NCI-H524 (cell line): Measurements from ENCODE around the gene KNCN.

ENCODE experiments used
- DNase-seq, 2 experiments: peaks; one replicate each; lab custom pipeline; 2025; lab: John Stamatoyannopoulos, UW

The KNCN gene

DNA sequence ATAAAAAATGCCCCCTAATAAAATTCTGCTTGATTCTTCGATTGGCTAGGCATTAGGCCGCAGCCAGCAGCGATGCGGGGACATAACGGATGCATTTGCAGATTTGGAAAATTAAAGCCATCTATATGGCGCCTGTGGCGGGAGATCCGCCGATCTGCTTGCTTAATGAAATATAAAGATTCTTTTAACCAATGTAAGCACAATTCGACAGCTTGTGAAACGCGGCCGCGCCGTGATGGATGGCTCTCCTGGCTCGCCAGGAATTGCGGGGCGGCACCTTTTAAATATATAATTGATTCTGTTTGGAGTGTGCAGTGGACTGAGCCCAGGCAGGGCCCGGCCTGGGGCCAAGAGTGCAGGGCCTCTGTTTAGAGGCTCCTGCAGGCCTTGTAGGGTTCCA, 53.8 kb downstream of the KNCN start:
- DNase-seq: no peak

DNA sequence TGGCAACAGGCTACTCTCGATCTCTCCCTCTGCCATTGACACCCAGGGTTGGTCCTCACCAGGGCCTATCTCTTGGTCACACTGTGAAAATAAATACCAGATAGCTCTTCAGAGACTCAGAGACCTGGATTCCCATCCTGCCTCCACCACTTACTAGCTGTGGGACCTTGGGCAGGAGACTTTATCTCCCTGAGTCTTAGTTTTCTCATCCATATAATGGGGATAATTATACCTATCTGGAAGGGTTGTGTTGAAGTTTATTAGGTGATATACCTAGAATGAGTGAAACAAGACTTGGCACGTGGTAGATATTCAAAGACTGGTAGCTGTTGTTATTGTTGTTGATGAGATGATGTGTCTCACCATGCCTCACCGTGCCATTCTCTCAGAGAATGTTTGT, 54.4 kb downstream of the KNCN start:
- no peak for DNase-seq

DNA sequence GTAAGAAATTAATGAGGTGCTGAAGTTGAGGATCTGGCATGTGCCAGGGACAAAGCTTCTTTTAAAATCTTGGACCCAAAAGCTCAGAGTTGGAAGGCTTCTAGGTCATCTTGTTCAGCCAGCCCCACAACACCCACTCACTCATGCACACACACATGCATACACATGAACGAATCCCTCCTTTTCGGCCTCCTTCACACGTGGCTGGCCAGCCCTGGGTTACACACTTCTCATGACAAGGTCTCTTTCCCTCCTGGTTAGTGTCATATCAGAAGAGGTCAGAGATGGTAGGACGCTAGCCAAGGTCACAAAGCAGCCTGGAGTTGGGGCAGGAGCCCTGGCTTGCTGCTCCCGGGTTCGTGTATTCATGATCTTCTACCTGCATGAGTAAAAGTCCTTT, 54.9 kb downstream of the KNCN start:
- DNase-seq: no peak

DNA sequence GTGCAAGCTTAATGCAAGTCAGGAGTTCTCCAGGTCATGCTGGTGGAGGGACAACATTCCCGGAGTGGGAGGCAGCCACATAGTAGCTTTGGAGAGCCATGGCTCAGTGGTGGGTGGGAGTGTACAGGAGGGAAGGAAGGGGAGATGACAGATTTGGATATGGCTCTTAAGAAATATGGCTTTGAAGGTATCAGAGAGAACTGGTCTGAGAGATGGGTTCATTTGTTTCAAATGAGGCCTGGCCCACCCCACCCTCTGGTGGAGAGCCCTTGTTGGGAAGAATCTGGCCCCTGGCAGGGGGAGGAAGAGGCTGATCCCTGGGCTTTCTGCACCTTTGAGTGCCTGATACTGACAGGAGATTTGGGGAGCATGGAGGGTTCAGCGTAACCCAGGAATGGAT, 55.7 kb downstream of the KNCN start:
- DNase-seq: no peak
